ENCODE measurements around the gene MRPS34.

DNA sequence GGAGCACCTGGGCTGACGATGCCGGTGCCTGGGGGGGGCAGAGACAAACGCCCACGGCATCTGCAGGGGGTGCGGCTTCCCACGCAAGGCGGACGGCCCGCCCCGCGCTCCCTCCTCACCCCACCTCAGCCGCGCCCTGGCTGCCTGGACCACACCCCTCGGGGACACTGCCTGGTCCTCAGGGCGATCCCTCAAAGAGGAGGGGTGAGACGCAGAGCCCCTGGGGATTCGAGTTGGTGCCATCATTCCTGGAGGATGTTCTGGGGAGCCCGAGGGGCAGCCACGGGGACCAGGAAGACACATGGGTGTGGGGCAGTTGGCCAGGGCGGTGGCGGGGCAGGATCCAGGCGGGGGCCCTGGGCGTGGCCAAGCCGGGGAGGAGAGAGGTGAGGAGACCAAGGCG, 16.7 kb upstream of the MRPS34 start:
- TF ChIP-seq POLR2AphosphoS2 (IDR thresholded peaks at IDR 0.05; ENCODE audit: low read depth, low read length) (no peak), MYC (IDR thresholded peaks at IDR 0.05; ENCODE audit: insufficient read depth, insufficient read length, insufficient replicate concordance, low read length, severe bottlenecking) (no peak), FOS (IDR thresholded peaks at IDR 0.05; ENCODE audit: borderline replicate concordance, extremely low read depth, insufficient read length) (no peak)
- TF ChIP-seq, protein P1, sequence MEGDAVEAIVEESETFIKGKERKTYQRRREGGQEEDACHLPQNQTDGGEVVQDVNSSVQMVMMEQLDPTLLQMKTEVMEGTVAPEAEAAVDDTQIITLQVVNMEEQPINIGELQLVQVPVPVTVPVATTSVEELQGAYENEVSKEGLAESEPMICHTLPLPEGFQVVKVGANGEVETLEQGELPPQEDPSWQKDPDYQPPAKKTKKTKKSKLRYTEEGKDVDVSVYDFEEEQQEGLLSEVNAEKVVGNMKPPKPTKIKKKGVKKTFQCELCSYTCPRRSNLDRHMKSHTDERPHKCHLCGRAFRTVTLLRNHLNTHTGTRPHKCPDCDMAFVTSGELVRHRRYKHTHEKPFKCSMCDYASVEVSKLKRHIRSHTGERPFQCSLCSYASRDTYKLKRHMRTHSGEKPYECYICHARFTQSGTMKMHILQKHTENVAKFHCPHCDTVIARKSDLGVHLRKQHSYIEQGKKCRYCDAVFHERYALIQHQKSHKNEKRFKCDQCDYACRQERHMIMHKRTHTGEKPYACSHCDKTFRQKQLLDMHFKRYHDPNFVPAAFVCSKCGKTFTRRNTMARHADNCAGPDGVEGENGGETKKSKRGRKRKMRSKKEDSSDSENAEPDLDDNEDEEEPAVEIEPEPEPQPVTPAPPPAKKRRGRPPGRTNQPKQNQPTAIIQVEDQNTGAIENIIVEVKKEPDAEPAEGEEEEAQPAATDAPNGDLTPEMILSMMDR (IDR thresholded peaks at IDR 0.05 in 2 of 3, conservative IDR thresholded peaks at IDR 0.05 in 1 of 3; ENCODE audit: control insufficient read depth in 2 of 3, extremely low read depth in 1 of 3, insufficient read depth in 1 of 3, low read depth in 3 of 3, low read length in 3 of 3) = no peak
- TF ChIP-seq, protein P2, sequence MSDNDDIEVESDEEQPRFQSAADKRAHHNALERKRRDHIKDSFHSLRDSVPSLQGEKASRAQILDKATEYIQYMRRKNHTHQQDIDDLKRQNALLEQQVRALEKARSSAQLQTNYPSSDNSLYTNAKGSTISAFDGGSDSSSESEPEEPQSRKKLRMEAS (IDR thresholded peaks at IDR 0.05; ENCODE audit: low read depth, low read length) = no peak

Measured in GM12878 (cell line).